Pancreas (tissue), 10 donors: Measurements from ENCODE around the gene NCMAP. TPM values are rescaled to one million over a fixed set of nuclear protein-coding genes. Genes with fewer than 3 reads are reported as not detected.

Experiments
- ATAC-seq, 4 donors: fragments of 200-7000 bp; cut with Tn5 transposase; one replicate each; pipeline versions ENCODE4 v1.8.0 to v1.9.1; 2020; ENCODE audit warnings: mild to moderate bottlenecking in 4 of 4, moderate library complexity in 4 of 4
- DNase-seq, 6 donors: peaks; one replicate each; pipeline ENCODE4 v3.0.0-alpha.2; 2020
- FAIRE-seq: peaks from 2 replicates; lab custom pipeline; 2012; peaks lifted over from hg19 to GRCh38; lab: Jason Lieb, UNC
- H3K27ac ChIP-seq, 4 donors: fragments of 200-600 bp; sonication (generic); 1 replicate in 3 of 4; 2 replicates in 1 of 4; pipeline versions ENCODE4 v1.5.0 to v1.8.0; 2020
- H3K27me3 ChIP-seq, 4 donors: fragments of 200-600 bp; one replicate each; pipeline ENCODE4 v1.8.0; 2021
- H3K36me3 ChIP-seq, 3 donors: fragments of 200-600 bp; sonication (generic) in 1 of 3; one replicate each; pipeline versions ENCODE4 v1.5.0 to v1.8.0; 2020 to 2021
- H3K4me1 ChIP-seq, 3 donors: fragments of 200-600 bp; one replicate each; pipeline ENCODE4 v1.8.0; 2021
- H3K4me3 ChIP-seq, 4 donors: fragments of 200-600 bp; sonication (generic) in 2 of 4; one replicate each; pipeline versions ENCODE4 v1.5.0 to v1.8.0; 2020 to 2021
- H3K9me3 ChIP-seq, 4 donors: fragments of 200-600 bp; one replicate each; pipeline ENCODE4 v1.8.0; 2021
- CTCF ChIP-seq, 4 donors: fragments of 200-600 bp; sonication (generic) in 3 of 4; IDR thresholded peaks; one replicate each; pipeline versions ENCODE4 v1.5.0 to v1.8.0; 2021; ENCODE audit warnings: antibody characterized with exemption in 4 of 4
- WGBS, 2 donors: extraction: QIAGEN DNeasy Blood & Tissue Kit; methylation state at CpG; one replicate each; pipeline ENCODE4 v1.1.7; 2013; 5-methylcytosine and 5-hydroxymethylcytosine counted together
- intact Hi-C, 3 donors: fragments of 100-400 bp; cut with DNase I; formaldehyde crosslinking; loops; one replicate each; pipeline versions ENCODE4 v1.11.1 to v1.14.2; 2022
- polyA plus RNA-seq, 2 donors: library from polyadenylated mRNA; stranded (reverse); fragments of 200-250 nt; gene quantifications; one replicate each; pipeline ENCODE4 v1.2.3, GENCODE V29; 2013
- total RNA-seq, 6 donors: library from RNA; stranded (reverse); fragmentation: NEBNext Ultra II Directional in 4 of 6; extraction: Animal tissue kit (Norgen Biotek cat#: 25700) in 4 of 6; gene quantifications; one replicate each; pipeline versions ENCODE4 v1.2.1 to v1.2.4, GENCODE V29; 2021 to 2023
- donor health status: healthy with polysubstance abuse.
- donor health status: DM: no; HTN: no; CAD: no; lungs with moderate emphysema.
- donor health status: DM: no; HTN: no; CAD: no.
- donor health status: control.
- donor health status: control.
- donor health status: Bipolar disorder and iron deficiency.
- donor health status: DM: yes; HTN: yes; CAD: no.
- donor health status: DM: no; HTN: no; CAD: no.
- donor health status: DM: no; HTN: no; CAD: no.
- donor health status: DM: yes; HTN: yes; CAD: no.

The NCMAP gene
- total and polyA plus RNA-seq, 8 donors = 6.3 to 24.7 (median 9.6) TPM

GRCh38 chr1:24609949-24610517, 54.1 kb downstream of the NCMAP start:
- ATAC-seq = peak; percentile 66 to 75 (median 70)
- Histone ChIP-seq H3K27me3 (no peaks in the 10 kb centered on the region), H3K4me3 (no peak overlapping the region), H3K9me3 (no peaks in the 10 kb centered on the region), H3K4me1 (peaks cover 0 to 8% (median 4%) of the 10 kb centered on the region in 3 donors), H3K27ac (peak overlapping the region; percentile 10 to 56 (median 38)), H3K36me3 (no peaks in the 10 kb centered on the region)
- 32 to 42% methylated on average over 3 of the region's 3 CpGs for WGBS, 2 donors
- no peak for FAIRE-seq
- intact Hi-C loops = no loop called here
- no peak for DNase-seq
- TF ChIP-seq CTCF (IDR thresholded peaks at IDR 0.05) = no peak

- Histone ChIP-seq H3K27me3 (no peaks in the 10 kb centered on the region), H3K27ac (peak overlapping the region in 3 of 4 donors; percentile 1 to 34 (median 26)), H3K4me1 (no peaks in the 10 kb centered on the region), H3K4me3 (no peak overlapping the region), H3K9me3 (no peaks in the 10 kb centered on the region), H3K36me3 (no peaks in the 10 kb centered on the region)
- TF ChIP-seq CTCF (IDR thresholded peaks at IDR 0.05) = no peak
- DNase-seq (peak in 2 of 6 donors; percentile 19 to 28), FAIRE-seq (no peak), ATAC-seq (peak in 2 of 4 donors; percentile 69 to 73)
- intact Hi-C loops = no loop called here
- WGBS, 2 donors = 42 to 51% methylated on average over 5 of the region's 5 CpGs
Observed at GRCh38 chr1:24619376-24619775, 63.5 kb downstream of the NCMAP start.

GRCh38 chr1:24620678-24621077, 64.8 kb downstream of the NCMAP start:
- Histone ChIP-seq H3K27me3 (no peaks in the 10 kb centered on the region), H3K36me3 (no peaks in the 10 kb centered on the region), H3K4me3 (no peak overlapping the region), H3K9me3 (no peaks in the 10 kb centered on the region), H3K4me1 (no peaks in the 10 kb centered on the region), H3K27ac (peak overlapping the region in 1 of 4 donors; percentile 4)
- intact Hi-C loops = no loop called here
- FAIRE-seq = no peak
- no peak for ATAC-seq
- DNase-seq = no peak
- no peak for TF ChIP-seq CTCF (IDR thresholded peaks at IDR 0.05)
- 77 to 82% methylated on average over 5 of the region's 5 CpGs for WGBS, 2 donors

- no peak overlapping the region for H3K4me3 ChIP-seq
- no peaks in the 10 kb centered on the region for H3K4me1 ChIP-seq
- no peaks in the 10 kb centered on the region for H3K9me3 ChIP-seq
- no peak for DNase-seq
- no peaks in the 10 kb centered on the region for H3K27me3 ChIP-seq
- intact Hi-C loops = no loop called here
- TF ChIP-seq CTCF (IDR thresholded peaks at IDR 0.05) = no peak
- ATAC-seq = no peak
- FAIRE-seq = no peak
- no peak overlapping the region for H3K27ac ChIP-seq
- no peaks in the 10 kb centered on the region for H3K36me3 ChIP-seq
- 84 to 88% methylated on average over 5 of the region's 5 CpGs for WGBS, 2 donors
Observed at GRCh38 chr1:24621121-24621520, 65.2 kb downstream of the NCMAP start.

- H3K27me3 ChIP-seq = no peaks in the 10 kb centered on the region
- no peaks in the 10 kb centered on the region for H3K4me1 ChIP-seq
- no peak for FAIRE-seq
- no peak overlapping the region for H3K27ac ChIP-seq
- no peak for DNase-seq
- no peak overlapping the region for H3K4me3 ChIP-seq
- TF ChIP-seq CTCF (IDR thresholded peaks at IDR 0.05) = no peak
- 56 to 59% methylated on average over 4 of the region's 4 CpGs for WGBS, 2 donors
- intact Hi-C loops = no loop called here
- H3K9me3 ChIP-seq = no peaks in the 10 kb centered on the region
- no peaks in the 10 kb centered on the region for H3K36me3 ChIP-seq
- no peak for ATAC-seq
Observed at GRCh38 chr1:24622218-24622617, 66.3 kb downstream of the NCMAP start.
